NCI-H146 treated with DMSO at 0.1 percent for 48 hours (cell line): ENCODE results near the gene LAMA1.
"Not testable (repeated sequence)": the region's sequence is repeated elsewhere in the genome, so short reads cannot be mapped to it uniquely, and the experiment has no call there.

Experiments
- DNase-seq: peaks from one replicate; lab custom pipeline; 2025; ENCODE audit not compliant: unreplicated experiment; lab: John Stamatoyannopoulos, UW

Gene LAMA1

GRCh38 chr18:7117390-7118355 lies at the start of gene LAMA1:
TSS of gene LAMA1 (minus strand) at chr18:7117797. CDS start at chr18:7117720, 77 bp downstream.
- DNase-seq: no peak

GRCh38 chr18:7165846-7166393 lies 48.3 kb upstream of the LAMA1 start:
- DNase-seq: no peak

- no peak for DNase-seq
These were observed 46.9 kb upstream of the LAMA1 start for GRCh38 chr18:7164323-7165004.

- no peak for DNase-seq
These were observed 40.6 kb upstream of the LAMA1 start for GRCh38 chr18:7158216-7158615.

- no peak for DNase-seq
These were observed 40.2 kb upstream of the LAMA1 start for GRCh38 chr18:7157760-7158159.

- DNase-seq: no peak
These were observed 38.3 kb upstream of the LAMA1 start for GRCh38 chr18:7155887-7156286.

- no peak for DNase-seq
These were observed 37.5 kb upstream of the LAMA1 start for GRCh38 chr18:7155092-7155491.

- DNase-seq: no peak
These were observed 34.8 kb upstream of the LAMA1 start for GRCh38 chr18:7152440-7152839.

- DNase-seq: no peak
These were observed 29.8 kb upstream of the LAMA1 start for GRCh38 chr18:7147399-7147798.

- no peak for DNase-seq
These were observed 28.5 kb upstream of the LAMA1 start for GRCh38 chr18:7146067-7146466.

GRCh38 chr18:7144921-7145320 lies 27.3 kb upstream of the LAMA1 start:
- not testable (repeated sequence) for DNase-seq

GRCh38 chr18:7141287-7141686 lies 23.7 kb upstream of the LAMA1 start:
- DNase-seq: no peak

- DNase-seq: no peak
These were observed 21.8 kb upstream of the LAMA1 start for GRCh38 chr18:7139409-7139808.

GRCh38 chr18:7133181-7133580 lies 15.6 kb upstream of the LAMA1 start:
- DNase-seq: no peak

- DNase-seq: no peak
These were observed 15.0 kb upstream of the LAMA1 start for GRCh38 chr18:7132356-7133150.

GRCh38 chr18:7122376-7122775 lies 4.8 kb upstream of the LAMA1 start:
- DNase-seq: no peak

- no peak for DNase-seq
These were observed 706 bp downstream of the LAMA1 start for GRCh38 chr18:7116792-7117389.

- no peak for DNase-seq
These were observed 1.4 kb downstream of the LAMA1 start for GRCh38 chr18:7116001-7116730.

- DNase-seq: no peak
These were observed 4.7 kb downstream of the LAMA1 start for GRCh38 chr18:7112936-7113335.

- no peak for DNase-seq
These were observed 6.5 kb downstream of the LAMA1 start for GRCh38 chr18:7111134-7111533.
